HG03460 (cell line): Measurements from ENCODE around the gene DTNB.

Experiments used
- ATAC-seq: cut with Tn5 transposase; IDR thresholded peaks from one replicate; pipeline ENCODE4 v1.9.1; 2021; ENCODE audit not compliant: unreplicated experiment

Gene DTNB

DNA sequence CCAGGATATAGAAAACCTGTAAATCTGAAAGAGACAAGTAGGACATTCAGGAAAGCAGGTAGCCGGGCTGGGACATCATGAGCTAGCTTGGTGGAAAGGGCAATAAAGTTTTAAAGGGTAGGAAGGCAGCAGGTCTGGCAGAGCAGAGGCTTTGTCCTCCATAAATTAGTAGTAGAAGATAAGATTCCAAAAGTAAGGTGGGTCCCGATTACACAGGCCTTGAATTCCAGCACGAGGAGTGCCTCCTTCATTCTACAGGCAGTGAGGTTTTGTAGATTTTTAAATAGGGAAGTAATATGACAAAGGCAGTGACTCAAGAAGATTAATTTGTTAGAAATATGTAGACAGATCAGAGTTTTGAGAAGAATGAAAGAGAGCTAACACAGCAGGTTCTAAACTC lies 160.7 kb downstream of the DTNB start:
- no peak for ATAC-seq

DNA sequence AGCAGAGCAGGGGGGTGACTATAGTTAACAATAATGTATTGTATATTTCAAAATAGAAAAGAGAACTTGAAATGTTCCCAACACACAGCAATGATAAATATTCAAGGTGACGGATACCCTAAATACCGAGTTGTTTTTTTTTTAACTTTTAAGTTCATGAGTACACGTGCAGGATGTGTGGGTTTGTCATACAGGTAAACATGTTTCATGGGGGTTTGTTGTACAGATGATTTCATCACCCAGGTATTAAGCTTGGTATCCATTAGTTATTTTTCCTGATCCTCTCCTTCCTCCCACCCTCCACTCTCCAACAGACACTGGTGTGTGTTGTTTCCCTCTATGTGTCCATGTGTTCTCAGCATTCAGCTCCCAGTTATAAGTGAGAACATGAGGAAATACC lies 167.2 kb downstream of the DTNB start:
- ATAC-seq = no peak

DNA sequence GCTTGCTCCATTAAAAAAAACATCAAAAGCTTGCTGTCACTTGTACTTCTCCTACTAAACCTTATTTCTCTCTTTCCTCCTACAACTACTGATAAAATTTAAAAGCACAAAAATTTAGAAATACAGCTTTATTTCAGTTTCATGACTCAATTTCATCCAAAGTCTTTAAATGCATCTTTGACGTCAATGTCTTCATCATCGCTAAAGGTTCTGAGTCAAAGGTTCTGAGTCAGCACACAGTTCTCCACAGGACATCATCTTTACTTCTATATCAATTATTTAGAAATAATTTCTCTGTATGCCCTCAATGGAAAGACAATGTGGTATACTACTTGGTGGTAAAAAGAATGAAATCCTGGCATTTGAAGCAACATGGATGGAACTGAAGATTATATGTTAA lies 167.8 kb downstream of the DTNB start:
- no peak for ATAC-seq

DNA sequence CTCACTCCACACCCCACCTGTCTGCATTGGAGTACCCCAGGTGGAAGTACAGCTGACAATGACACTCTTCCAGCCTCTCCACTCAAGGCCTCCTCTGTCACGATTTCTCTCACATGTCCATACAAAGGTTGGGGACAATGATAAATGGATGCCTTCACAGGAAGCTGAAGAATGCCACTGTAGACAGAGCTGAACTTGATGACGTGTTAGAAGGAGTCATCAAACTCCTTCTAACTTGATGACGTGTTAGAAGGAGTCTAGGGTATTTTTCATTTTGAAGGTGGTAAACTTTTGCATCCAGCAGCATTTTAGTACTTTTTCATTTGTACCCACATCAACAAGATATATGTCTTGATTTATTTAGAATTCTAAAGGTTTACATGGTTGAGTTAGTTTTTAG lies 168.2 kb downstream of the DTNB start:
- no peak for ATAC-seq

DNA sequence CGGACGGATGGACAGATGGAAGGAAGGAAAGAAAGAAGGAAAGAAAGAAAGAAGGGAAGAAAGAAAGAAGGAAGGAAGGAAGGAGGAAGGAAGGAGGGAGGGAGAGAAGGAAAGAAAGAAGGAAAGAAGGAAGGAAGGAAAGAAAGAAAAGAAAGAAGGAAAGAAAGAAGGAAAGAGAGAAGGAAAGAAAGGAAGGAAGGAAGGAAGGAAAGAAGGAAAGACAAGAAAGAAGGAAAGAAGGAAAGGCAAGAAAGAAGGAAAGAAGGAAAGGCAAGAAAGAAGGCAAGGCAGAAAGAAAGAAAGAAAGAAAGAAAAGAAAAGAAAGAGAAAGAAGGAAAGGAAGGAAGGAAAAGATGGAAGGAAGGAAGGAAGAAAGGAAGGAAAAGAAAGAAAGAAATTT lies 169.1 kb downstream of the DTNB start:
- ATAC-seq = no peak

DNA sequence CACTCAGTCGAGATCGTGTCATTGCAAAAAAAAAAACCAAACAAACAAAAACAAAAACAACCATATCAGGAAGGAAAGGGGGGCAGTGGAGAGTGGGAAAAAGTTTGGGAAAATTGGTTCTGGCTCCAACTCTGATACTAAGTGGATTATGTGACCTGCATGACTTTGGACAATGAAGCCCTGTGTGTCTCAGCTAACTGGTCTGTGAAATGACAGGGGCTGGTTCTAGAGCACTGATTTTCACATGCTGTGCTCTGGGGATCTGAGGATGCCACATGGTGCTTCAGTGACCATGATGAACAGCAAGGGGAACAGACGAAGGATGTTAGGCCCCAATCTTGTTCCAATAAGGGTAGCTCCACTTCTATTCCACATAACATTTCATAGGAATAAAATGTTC lies 174.2 kb downstream of the DTNB start:
- no peak for ATAC-seq

DNA sequence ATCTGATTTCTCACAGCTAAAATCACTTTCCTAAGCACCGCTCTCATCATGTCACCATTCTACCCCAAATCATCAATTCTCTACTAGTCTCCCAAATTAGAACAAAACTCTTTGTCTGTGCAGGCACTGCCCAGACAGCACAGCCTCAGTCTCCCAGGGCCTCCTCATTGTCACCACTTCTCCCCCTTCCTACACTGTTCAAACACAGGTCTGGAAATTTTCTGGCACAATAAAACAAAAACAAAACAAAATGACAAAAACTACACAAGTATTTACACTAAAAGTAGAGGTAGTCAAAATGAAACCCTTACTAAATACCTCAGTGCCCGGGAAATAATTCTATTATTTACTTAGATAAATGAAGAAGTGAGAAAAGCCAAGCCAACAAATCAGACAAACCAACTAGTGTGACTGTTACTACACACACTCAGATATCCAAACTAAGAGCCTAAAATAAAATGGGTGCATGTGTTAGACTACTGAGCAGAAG lies 175.4 kb downstream of the DTNB start:
- no peak for ATAC-seq

DNA sequence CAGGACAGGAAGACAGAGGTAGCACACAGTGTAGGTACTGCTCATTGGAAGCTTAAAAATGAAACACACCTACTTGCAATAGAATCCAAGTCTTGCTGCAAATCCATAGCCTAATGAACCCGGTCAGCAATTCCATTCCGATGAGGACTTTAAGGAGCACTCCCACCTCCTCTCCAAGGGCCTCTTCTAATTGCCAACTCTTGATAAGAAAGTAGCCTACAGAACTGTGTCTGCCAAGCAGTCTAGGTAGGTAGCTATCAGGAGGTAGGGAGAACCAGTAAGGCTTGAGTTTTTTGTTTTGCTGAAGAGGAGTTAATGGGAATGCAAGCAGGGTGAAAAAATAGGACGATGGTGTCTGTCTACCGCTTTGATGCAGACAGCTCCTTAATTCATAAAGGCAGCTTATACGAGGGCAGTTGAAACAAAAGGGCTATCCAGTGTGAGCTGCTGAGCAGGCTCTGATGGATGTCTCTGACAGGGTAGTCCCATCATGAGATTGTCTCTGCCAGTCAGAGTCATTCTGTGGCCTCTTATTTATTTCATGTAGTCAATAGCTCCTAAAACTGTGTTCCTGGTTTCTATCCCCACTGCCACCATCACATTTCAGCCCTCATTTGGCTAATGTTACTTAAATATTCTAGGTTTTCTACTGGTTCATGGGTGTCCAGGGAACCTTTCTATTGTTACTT lies 176.0 kb downstream of the DTNB start:
- no peak for ATAC-seq

DNA sequence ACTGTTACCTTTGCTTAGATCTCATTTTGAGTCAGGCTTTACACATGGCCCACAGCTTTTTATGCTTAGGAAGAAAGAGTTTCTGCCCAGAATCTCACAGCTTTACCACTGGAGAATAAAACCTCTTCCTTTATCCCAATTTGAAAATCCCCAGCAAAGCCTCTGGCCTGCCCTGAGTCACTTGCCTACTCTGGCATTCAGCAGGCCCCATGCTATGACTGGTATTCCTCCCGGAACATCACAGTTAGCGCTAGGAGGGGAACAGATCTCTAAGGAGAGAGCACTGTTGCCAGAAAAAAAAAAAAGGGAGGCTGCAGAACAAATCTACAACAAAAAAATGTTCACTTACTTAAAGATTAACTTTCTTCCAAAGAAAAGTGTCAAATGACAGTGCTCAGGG lies 178.8 kb downstream of the DTNB start:
- ATAC-seq = no peak

DNA sequence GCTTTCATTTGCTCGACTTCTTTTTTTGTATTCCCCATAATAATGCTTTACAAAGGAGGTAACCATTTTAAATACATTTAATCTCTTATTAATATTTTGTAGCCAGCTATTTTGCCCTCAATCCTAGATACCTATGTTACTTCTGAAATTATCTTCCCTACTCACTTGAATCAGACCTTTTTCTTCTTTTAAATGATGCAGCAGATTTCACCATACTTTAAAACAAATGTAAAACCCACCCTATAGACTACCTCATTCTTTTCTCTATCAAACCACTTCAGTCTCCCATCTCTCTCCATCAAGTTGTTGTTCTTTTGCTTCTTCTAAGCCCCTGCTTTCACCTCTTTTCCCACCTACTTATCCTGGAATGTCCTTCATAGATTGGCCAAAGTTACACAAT lies 180.2 kb downstream of the DTNB start:
- ATAC-seq = no peak

DNA sequence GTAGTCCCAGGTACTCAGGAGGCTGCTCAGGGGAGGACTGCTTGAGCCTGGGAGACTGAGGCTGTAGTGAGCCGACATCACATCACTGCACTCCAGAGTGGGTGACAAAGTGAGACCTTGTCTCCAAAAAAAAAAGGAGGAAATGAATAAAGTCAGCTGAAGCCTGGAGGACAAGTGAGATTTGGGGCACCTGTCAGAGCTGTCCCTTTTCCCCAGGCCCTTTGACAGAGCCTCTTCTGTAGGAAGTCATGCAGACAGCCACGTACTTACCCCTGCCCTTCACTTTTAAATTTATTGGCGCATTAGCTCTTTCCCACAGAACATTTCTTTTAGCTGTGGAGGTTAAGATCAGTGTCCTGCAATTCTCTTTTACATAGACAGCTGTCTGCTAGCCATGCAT lies 180.7 kb downstream of the DTNB start:
- ATAC-seq = no peak

DNA sequence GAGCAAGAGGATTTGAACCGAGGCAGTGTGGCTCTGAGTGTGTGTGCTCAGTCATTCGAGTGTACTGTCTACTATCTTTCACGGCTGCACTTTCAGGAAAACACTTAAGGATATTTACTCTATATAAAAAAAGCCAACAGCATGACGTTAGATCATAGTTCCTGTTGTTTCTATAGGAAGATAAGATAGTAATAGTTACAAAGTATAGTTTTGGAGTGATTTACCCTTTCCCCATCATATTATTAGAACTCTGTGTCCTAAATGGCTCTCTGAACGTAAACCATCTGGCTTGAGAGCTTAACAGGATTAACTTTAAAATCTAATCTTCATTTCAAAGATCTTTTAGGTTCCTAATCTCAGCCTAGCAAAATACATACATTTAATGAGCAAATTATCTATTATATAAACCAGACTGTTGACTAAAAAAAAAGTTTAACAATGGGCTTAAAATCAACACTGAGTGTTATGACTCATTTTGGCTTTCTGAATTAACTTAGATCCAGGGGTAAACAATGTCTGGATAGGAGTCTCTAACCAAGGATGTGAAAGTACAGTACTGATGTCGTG lies 181.3 kb downstream of the DTNB start:
- ATAC-seq = no peak

DNA sequence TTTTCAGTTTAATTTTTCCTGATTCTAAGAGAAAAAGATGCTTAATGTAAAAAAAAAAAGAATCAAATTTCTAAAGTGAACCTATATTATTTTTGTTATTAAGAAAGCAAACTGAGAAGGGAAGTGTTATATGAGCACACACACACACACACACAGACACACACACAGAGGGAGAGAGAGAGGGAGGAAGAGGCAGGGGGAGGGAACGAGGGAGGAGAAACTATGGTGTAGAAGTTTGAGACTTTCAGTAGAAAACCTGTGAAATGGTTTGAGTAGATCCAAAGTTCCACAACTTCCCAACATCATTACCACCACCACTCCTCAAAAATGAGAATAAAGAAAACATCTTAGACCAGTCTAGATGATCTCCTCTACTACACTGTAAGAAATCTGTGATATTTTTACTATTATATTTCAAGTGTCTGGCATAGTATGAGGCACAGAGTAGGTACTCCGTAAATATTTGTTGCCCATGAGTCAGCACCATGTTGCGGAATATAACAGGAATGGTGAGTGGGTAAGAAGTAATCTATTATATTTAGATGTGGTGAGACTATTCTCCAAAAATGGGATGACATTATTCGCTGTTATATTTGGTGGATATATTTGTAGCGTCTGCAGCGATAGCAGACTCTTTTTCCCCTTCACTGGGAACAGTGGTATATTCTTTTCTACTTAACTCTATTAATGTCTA lies 182.2 kb downstream of the DTNB start:
- no peak for ATAC-seq

DNA sequence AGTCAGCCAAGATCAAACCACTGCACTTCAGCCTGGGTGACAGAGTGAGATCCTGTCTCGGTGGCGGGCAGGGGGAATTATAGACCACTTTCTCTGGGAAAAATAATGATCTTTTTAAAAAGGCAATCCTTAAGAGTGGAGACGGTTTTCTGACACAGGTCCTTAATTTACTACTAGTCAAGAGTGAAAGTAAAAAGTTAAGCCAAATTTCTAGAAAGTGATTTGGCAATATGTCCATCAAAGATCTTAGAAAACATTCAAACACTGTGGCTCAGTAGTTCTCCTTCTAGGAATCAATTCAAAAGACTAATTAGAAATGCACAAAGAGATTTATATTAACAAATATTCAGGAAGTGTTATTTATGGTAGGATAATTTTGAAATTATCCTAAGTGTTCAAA lies 183.2 kb downstream of the DTNB start:
- ATAC-seq = no peak

DNA sequence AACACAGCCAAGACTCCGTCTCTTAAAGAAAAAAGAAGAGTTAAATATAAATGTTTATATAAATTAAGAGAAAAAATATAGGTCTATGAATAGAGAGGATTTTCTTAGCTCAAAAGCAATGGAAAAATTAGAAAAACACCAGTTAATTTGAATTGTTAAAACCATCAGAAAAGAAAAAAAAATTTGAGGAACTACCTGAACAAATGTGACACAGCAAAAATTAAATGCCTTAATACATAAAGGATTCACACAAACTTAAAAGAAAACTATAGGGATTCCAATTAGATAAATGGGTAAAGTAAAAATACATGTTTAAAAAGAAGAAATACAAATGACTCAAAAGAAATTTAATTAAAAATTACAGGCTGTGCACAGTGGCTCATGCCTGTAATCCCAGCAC lies 183.7 kb downstream of the DTNB start:
- ATAC-seq = no peak

DNA sequence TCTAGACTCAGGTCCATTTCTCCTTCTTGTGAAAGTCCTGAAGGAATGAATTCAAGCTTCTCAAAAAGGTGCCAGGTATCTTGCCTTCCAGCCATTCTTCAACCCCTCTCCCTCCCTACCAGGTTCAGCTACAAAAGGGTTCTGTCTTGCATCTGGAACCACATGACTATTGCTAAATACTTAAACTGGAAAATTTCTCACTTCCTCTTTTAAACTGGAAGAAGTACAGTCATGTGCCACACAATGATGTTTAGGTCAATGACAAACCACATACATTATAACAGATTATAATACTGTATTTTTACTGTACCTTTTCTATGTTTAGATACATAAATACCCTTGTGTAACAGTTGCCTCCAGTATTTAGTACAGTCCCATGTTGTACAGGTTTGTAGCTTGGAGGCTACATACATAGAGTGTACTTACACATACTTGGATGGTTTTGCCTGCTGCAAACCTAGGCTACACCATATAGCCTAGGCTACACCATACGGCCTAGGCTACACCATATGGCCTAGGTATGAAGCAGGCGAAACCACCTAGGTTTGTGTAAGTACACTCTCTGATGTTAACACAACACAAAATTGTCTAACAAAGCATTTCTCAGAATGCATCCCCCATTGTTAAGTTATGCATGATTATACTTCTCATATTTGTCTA lies 189.6 kb downstream of the DTNB start:
- no peak for ATAC-seq

DNA sequence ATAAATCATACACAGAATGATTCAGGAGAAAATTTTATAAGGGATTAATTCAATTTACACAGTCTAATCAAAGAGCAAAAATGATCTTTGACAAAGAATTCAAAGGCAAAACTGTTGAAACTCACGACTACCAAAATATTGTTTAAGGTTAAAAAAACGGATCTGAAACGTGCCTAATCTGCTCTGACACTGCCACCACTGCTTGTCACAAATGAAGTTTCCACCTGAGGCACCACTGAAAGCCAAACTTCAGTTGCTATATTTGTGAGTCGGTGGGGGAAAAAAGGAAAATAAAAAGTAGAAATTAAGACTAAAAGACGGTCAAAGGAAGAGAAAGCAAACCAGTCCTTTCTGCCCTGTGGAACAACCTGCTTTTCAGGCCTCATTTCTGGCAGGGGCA lies 191.0 kb downstream of the DTNB start:
- no peak for ATAC-seq

DNA sequence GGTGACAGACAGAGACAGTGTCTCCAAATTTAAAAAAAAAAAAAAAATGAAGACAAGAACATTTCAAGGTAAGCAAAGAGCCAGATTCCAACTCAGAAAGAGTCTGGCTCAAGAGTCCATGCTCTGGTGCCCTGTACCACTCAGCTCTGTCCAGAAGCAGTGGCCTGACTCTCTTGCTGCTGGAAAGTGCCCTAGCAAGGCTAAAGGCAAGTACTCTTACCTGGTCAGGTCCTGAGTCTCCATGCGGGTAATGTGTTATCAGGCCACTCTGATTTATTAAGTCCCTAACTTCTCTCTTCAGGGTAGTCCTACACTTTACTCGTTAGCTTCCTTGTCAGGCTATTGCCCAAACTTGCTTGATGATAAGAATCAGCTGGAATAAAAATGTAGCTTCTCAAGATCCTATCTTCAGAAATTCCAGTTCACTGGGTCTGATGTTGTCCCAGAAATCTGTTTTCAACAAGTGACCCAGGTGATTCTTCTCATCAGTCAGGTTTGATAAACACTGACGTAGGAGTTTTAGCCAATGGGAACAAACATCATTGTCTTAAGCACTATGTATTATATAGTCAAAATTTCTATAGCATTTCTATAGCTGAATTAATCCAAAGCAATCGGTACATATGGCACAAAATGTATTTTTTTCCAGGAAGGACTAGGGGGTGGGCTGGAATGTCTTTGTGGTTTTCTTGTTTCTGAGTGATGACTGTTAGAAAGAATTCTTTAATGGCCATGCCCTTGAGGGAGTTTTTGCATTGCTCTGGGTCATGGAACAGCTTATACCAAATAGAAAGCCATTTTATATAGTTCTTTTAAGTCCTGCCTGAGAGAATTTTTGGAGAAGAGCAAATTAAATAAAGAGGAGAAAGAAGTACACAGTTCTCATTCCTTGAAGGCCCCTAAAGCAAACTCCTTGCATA lies 191.7 kb downstream of the DTNB start:
- ATAC-seq = no peak

DNA sequence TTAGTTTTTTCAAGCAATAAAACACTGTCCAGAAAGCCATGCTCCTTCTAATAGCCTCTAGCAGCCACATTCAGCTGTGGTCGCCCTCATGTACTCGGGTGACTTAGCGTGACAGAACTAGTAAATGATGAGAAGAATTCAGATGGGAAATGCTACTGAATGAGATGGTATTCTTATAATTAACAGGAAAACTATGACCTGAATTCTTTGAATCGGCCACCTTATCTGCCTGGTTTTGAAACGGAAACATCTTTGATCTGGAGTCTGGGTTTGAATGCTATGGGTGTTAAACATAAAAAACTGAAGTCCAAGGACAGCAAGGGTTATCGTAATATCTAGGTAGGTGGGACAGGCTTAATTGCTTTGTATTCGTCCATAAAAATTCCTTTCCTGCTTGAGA lies 192.8 kb downstream of the DTNB start:
- no peak for ATAC-seq

DNA sequence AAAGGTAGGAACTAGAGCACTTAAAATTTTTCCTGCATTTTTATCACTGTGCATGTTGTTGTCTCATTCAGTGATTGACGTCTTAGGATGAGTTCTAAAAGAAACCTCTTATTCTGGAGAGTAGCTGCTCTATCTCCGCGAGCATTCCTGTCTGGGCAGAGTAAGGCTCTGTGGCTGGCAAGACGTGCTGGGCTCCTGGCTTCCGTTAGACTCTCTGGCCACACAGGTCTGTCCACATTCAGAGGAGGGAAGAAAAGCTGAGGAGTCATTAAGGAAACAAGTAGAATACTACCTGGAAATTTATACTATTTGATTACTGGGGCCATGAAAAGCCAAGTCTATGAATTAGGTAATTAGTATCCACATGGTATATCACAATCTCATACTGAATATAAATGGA lies 193.6 kb downstream of the DTNB start:
- ATAC-seq = no peak

DNA sequence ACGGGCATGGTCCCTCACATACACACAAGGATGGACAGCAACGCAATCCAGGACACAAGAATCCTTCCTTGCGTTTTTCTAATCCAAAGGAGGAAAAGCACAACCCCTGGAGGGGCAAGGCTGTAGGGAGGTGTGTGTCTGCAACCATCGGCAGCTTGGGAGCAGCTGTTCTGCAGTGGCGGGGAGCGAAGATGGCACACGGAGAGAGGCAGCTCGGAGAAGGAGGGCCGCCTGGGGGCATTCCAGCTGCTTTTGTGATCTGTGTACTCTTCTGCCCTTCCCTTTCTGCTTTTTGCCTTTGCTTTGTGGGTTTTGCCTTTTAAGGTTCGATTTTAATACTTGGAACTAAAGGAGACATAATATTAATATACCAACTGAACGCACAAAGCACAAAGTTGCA lies 194.6 kb downstream of the DTNB start:
- ATAC-seq = no peak
